Stimulated activated CD4-positive, alpha-beta T cell treated with anti-CD3 and anti-CD28 coated beads, Interleukin-4, amount 100 ng/mL, for 24 hours (primary cell): ENCODE results near the gene FRA10AC1.
"Not testable (repeated sequence)": the region's sequence is repeated elsewhere in the genome, so short reads cannot be mapped to it uniquely, and the experiment has no call there.

Experiments used
- DNase-seq: peaks from one replicate; pipeline ENCODE4 v3.0.0-alpha.2; 2020

Gene FRA10AC1

DNA sequence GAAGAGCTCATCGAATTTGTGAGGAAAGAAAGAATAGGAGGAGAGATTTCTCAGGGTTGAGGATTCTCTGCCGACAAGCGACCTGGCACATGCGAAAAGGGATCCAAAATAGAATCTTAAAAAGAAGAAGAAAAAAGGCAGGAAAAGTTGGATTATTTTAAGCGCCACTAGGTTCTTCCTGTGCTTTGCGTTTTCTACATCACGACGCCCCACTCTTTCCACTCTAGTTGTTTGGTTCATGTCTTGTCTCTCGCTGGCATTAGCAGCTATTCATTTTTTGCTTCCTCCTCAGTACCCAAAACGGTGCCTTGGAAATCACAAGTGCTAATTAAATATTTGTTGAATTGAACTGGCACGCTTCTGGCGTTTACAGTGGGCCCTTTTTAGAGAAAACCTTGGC is 674 bp upstream of the FRA10AC1 start:
- DNase-seq: peak; percentile 6

- peak; percentile 7 for DNase-seq
Observed at GRCh38 chr10:93701866-93702209, 554 bp downstream of the FRA10AC1 start.

GRCh38 chr10:93697207-93697606 is 5.2 kb downstream of the FRA10AC1 start:
- no peak for DNase-seq

- DNase-seq: not testable (repeated sequence)
Observed at GRCh38 chr10:93696582-93696981, 5.8 kb downstream of the FRA10AC1 start.

DNA sequence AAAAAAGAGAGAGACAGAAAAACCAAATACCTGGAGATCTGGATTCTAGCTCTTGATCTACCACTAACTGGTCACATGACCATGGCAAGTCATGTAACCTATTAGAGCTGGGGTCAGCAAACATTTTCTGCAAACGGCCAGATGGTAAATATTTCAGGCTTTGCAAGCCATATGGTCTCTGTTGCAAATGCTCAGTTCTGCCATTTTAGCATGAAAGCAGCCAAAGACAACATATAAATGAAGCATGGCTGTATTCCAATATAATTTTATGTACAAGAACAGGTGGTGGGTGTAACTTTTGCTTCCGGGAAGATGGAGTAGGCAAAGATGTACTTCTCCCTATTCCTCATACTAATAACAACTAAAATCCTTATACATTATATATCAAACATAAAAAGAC is 6.7 kb downstream of the FRA10AC1 start:
- DNase-seq: no peak

DNA sequence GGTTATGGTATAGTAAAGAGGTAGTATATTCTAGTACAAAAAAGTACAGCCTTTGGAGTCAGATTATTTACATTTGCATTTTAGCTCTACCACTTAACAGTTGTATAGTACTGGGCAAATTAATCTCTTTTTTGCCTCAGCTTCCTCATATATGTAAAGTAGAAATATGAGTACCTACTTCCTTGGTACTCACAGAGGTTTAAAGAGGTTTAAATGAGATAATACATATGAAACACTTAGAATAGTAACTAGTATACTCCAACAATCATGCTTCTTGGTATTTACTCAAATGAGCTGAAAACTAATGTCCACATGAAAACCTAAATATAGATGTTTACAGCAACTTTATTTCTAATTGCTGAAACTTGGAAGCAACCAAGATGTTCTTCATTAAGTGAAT is 14.7 kb downstream of the FRA10AC1 start:
- no peak for DNase-seq

DNA sequence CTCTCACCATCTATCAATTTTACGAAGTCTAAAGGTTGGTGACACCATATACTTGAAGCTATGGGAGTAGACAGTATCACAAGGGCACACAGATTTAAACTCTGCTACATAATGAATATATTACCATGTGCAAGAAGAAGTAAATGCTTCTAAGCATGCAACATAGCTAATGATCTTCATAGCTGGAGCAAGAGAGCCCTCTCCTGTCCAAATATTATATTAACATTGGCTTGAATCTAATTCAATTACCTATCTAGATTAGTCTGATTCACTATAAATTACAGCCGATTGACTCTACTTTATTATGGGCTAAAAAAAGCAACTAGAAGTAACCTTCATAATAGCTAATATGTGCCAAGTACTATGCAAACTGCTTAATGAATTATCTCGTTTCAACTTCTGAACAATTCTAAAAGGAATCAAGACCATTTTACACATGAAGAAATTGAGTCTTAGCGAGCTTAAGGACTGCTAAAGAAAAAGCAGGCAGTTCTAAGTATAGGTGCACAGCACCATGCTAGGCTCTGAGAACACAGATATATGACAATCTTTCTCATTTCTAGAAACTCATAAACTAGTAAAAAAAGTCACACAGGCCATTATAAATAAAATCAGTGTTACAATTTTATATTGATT is 21.9 kb downstream of the FRA10AC1 start:
- no peak for DNase-seq

DNA sequence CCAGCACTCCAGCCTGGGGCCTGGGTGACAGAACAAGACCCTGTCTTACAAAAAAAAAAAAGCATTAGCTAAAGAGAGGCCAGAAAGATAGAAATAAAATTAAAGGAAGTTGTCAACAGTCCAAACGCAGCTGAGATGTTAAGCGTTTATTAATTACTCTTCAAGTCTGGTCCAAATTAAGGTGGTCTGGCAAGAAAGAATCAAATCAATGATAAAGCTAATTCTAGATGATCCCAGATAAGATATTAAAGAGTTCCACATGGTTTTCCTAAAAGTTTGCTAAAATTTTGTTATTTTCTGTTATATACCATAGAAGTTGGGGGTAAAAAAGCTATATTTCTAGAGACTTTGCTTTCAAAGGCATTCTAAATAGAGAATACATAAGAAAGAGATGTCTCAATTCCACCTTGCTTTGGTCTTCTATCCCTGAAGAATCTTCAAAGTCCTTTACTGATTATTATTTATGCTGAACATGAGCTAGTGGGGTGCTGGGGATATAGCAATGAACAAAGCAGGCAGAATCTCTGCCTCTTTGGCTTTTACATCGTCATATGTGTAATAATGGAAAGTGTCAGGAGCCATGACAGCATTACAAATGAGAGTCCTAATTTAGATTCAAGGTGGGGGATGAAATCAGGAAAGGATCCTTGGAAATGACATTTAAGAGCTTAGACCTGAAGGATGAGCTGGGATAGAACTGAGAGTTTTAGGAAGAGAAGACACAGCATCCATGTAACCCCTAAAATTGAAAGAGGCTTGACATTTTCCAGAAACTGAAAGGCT is 23.4 kb downstream of the FRA10AC1 start:
- DNase-seq: no peak

GRCh38 chr10:93678386-93678785 is 24.0 kb downstream of the FRA10AC1 start:
- no peak for DNase-seq

DNA sequence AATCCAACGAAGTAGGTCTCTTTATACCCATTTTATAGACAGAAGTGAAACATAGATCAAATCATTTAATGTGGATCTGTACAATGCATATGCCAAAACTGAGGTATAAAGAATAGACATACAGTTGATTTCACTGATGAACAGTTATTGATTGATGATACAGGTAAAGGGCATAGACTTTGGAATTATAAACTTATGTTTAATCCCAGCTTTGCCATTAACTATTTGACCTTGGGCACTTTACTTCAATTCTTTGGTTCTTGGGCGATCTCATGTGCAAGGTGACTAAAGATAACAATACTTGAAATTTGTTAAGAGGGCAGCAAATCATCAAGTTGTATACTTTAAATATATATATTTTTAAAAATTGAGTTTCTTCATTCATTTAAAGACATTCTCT is 28.6 kb downstream of the FRA10AC1 start:
- DNase-seq: no peak

DNA sequence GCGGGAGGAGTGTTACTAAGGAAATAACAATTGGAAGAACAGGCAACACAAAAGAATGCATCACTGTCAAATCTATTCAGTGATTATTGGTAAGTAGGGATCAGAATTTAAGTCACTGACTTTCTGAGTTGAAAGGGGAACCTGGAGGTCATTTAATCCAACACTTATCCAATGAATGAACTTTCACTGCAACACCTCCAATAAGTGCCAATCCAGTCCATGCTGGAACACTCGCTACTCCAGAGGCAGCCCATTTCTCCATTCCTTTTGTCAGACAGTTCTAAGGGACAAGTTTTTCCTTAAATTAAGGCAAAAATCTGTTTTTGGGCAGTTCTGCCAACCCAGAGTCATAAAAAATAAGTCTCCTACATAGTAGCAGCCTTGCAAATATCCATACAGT is 29.5 kb downstream of the FRA10AC1 start:
- DNase-seq: no peak

- DNase-seq: no peak
Observed at GRCh38 chr10:93672022-93672678, 30.2 kb downstream of the FRA10AC1 start.

- no peak for DNase-seq
Observed at GRCh38 chr10:93671042-93671441, 31.4 kb downstream of the FRA10AC1 start.

- no peak for DNase-seq
Observed at GRCh38 chr10:93670372-93670771, 32.0 kb downstream of the FRA10AC1 start.

DNA sequence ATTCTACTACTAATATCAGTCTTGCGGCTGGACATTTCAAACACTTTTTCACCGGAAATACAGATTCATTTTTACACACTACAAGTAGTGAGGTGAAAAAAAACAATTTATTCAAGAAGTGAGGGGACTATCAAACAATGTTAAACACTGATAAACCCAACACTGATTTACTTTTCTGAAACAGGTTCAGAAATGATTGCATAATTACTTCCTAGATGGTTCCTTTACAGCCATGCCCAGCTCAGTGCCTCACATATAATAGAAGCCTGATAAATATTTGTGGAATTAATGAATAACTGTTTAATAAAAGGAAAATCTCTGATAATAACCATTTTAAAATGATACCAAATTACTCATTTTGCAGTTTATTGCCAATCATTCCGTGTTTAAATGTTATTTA is 34.6 kb downstream of the FRA10AC1 start:
- DNase-seq: no peak

- DNase-seq: no peak
Observed at GRCh38 chr10:93666030-93666429, 36.4 kb downstream of the FRA10AC1 start.

- no peak for DNase-seq
Observed at GRCh38 chr10:93657757-93658156, 44.6 kb downstream of the FRA10AC1 start.

DNA sequence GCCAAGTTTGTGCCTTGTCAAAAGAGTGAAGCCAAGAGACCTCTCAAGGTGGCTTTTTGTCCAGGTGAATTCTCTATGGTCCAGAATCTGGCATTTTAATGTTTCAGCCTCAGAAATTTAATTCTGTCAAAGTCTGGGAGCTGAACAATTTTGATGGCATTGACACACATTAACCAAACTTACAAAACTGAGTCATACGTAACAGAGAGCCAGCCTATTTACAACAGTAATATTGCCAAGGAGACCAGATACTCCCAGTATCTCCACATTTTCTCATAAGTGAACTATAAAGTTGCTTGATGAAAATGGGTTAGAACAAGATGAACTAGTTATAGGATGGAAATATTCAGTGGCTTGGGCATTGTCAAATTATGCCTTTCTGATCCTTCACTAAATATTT is 46.2 kb downstream of the FRA10AC1 start:
- DNase-seq: no peak

- no peak for DNase-seq
Observed at GRCh38 chr10:93654201-93654600, 48.2 kb downstream of the FRA10AC1 start.

DNA sequence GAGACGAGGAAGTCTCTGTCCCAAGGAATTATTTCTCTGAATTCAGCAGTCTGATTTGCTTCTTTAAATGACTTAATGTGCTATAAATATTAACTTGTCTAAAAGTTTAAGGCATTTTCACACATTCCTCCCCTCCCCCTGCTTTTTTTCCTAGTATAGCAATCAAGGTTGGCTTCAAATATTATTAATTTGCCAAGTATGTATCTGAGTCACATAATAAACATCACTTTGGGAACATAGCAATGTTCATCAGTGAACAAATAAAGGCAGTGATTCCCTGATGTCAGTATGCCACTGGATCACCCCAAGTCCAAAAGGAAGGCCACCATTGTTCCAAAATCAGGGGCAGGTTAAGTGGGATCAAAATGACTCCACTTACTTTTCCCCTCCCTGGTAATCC is 49.5 kb downstream of the FRA10AC1 start:
- no peak for DNase-seq

GRCh38 chr10:93639791-93640190 is 62.6 kb downstream of the FRA10AC1 start:
- no peak for DNase-seq

GRCh38 chr10:93630625-93631557 is 71.5 kb downstream of the FRA10AC1 start:
- DNase-seq: no peak

DNA sequence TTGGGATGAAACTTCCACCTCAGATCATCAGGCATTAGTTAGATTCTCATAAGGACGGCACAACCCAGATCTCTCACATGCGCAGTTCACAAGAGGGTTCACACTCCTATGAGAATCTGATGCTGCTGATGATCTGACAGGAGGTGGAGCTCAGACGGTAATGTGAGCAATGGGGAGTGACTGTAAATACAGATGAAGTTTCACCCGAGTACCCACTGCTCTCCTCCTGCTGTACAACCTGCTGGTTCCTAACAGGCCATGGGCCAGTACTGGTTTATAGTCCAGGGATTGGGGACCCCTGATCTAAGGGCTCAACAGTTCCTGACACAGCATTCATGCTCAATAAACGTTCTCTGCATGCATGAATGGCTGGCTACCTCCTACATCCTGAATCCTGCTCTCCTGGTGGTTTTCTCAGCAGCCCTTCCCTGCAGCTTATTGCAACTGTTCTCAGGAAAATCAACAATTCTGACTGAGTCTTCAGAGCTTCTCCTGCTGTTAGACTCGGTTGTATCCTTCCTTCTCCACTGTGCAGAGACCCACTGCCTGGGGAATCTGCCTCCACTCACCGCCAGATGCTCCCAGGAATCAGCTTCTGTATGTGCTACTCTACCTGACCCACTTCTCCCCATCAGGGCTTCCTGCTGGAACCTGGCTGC is 72.6 kb downstream of the FRA10AC1 start:
- DNase-seq: no peak
